NCI-H2107 (cell line): ENCODE measurements around the gene ANKRD22.

Experiments
- DNase-seq: peaks from one replicate; lab custom pipeline; 2025; lab: John Stamatoyannopoulos, UW

ANKRD22 gene

GRCh38 chr10:88800152-88801125 is 51.2 kb downstream of the ANKRD22 start:
- no peak for DNase-seq

GRCh38 chr10:88794731-88795130 is 56.9 kb downstream of the ANKRD22 start:
- no peak for DNase-seq

GRCh38 chr10:88793712-88794299 is 57.8 kb downstream of the ANKRD22 start:
- no peak for DNase-seq

- DNase-seq, result no peak
Measured at GRCh38 chr10:88792661-88793060, 59.0 kb downstream of the ANKRD22 start.

- no peak for DNase-seq
Measured at GRCh38 chr10:88791924-88792323, 59.7 kb downstream of the ANKRD22 start.

GRCh38 chr10:88788924-88789323 is 62.7 kb downstream of the ANKRD22 start:
- DNase-seq, result no peak

GRCh38 chr10:88787463-88787862 is 64.2 kb downstream of the ANKRD22 start:
- DNase-seq, result no peak

GRCh38 chr10:88786032-88786770 is 65.4 kb downstream of the ANKRD22 start:
- DNase-seq, result no peak

GRCh38 chr10:88783724-88784123 is 67.9 kb downstream of the ANKRD22 start:
- DNase-seq, result no peak

- DNase-seq, result no peak
Measured at GRCh38 chr10:88782222-88782621, 69.4 kb downstream of the ANKRD22 start.

- DNase-seq, result no peak
Measured at GRCh38 chr10:88781206-88781605, 70.4 kb downstream of the ANKRD22 start.
